Uterine smooth muscle cell (primary cell): ENCODE data around the gene UST. TPM values are rescaled to one million over a fixed set of nuclear protein-coding genes. Genes with fewer than 3 reads are reported as not detected.

Experiments used
- total RNA-seq: library from RNA; depleted of rRNA; stranded (reverse); fragments of >200 nt; gene quantifications from 2 replicates; pipeline ENCODE4 v1.2.3, GENCODE V29; 2014

Gene UST, protein sequence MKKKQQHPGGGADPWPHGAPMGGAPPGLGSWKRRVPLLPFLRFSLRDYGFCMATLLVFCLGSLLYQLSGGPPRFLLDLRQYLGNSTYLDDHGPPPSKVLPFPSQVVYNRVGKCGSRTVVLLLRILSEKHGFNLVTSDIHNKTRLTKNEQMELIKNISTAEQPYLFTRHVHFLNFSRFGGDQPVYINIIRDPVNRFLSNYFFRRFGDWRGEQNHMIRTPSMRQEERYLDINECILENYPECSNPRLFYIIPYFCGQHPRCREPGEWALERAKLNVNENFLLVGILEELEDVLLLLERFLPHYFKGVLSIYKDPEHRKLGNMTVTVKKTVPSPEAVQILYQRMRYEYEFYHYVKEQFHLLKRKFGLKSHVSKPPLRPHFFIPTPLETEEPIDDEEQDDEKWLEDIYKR
- total RNA-seq = 10.8 and 27.1 TPM in 2 replicates

DNA sequence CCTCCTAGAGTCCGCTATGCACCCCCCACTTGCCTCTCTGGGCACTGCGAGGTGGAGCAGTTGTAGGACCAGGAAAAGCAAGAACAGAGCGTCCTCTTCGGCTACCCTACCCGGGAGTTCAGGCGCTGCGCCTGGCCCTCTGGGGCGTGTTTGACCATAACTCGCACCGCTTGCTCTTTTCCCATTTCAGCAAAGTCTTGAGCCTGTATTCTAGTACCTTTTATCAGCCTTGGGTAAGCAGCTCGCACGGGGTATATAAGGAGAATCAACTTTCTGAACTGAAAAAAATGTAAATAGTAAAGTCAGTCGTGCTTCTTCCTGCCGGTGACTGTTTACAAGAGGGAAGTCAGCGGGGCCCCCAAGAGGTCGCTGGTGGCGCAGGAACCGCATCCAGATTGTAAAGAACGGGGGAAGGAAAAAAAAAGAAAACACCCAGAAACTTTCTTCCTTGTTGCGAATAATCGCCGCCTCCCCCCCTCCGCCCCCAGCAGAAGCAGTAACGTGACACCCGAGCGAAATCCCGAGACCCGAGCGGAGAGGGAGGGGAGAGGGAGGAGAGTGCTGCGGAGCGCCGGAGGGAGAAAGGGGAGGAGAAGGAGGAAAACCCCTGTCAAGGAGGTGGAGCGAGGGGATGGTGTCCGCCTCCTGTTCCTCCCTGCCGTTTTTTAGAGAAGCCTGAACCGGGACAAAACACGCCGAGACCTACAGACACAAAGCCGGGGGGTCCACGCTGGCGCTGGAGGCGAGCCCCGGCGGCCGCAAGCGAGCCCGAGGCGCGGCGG lies at the start of gene UST:
TSS of gene UST (plus strand) at position 668 of the 782 bp plus-strand sequence. CDS start 401 bp downstream, outside the sequence.

